IMR-90 (cell line): Measurements from ENCODE around the gene DNM3. TPM values are rescaled to one million over a fixed set of nuclear protein-coding genes. Genes with fewer than 3 reads are reported as not detected.

Experiments used
- ATAC-seq: fragments of 200-7000 bp; cut with Tn5 transposase; 2 replicates; pipeline ENCODE4 v1.9.1; 2020; ENCODE audit warnings: low read depth, mild to moderate bottlenecking, moderate library complexity
- BruUV-seq: library from RNA; stranded (reverse); fragments of 400-500 nt; replicated peaks from 2 replicates; lab custom pipeline; 2021; lab: Mats Ljungman, UMichigan
- CTCF ChIA-PET: fragments of 300-600 bp; formaldehyde crosslinking; extraction: SDS; loops from one replicate; lab custom pipeline; 2021; ENCODE audit warnings: antibody characterized with exemption; lab: Yijun Ruan, JAX
- POLR2A ChIA-PET: fragments of 300-600 bp; sonication (Branson Sonifier 250); formaldehyde crosslinking; loops from one replicate; lab custom pipeline; 2022; ENCODE audit warnings: antibody characterized with exemption; ENCODE audit not compliant: unreplicated experiment; lab: Charles Lee
- DNase-seq: peaks from one replicate; pipeline ENCODE4 v3.0.0; 2013
- H2AFZ ChIP-seq: replicated peaks from 2 replicates; pipeline ENCODE3; 2013; ENCODE audit warnings: low read length, mild to moderate bottlenecking; ENCODE audit not compliant: poor library complexity
- H2AK5ac ChIP-seq: 2 replicates; pipeline ENCODE4 v1.6.1; 2013; ENCODE audit warnings: low read depth, low read length, inconsistent platforms
- H2AK9ac ChIP-seq: replicated peaks from 2 replicates; pipeline ENCODE3; 2013; ENCODE audit warnings: mild to moderate bottlenecking, low read depth, low read length, moderate library complexity; ENCODE audit not compliant: poor library complexity
- H2BK120ac ChIP-seq: 2 replicates; pipeline ENCODE4 v1.6.1; 2013; ENCODE audit warnings: low read depth, low read length, inconsistent platforms
- H2BK15ac ChIP-seq: 3 replicates; pipeline ENCODE4 v1.6.1; 2013; ENCODE audit warnings: low read depth, low read length, inconsistent platforms
- H2BK20ac ChIP-seq: 2 replicates; pipeline ENCODE4 v1.6.1; 2013; ENCODE audit warnings: low read depth, mild to moderate bottlenecking, inconsistent platforms, low read length, moderate library complexity
- H2BK5ac ChIP-seq: 2 replicates; pipeline ENCODE4 v1.6.1; 2013; ENCODE audit warnings: mild to moderate bottlenecking, low read depth, low read length, inconsistent platforms; ENCODE audit not compliant: poor library complexity, severe bottlenecking
- H3K14ac ChIP-seq: replicated peaks from 2 replicates; pipeline ENCODE4 v1.6.1; 2013; ENCODE audit warnings: low read depth, low read length, inconsistent platforms
- H3K18ac ChIP-seq: 2 replicates; pipeline ENCODE4 v1.6.1; 2013; ENCODE audit warnings: low read depth, low read length, control low read depth
- H3K23ac ChIP-seq: 2 replicates; pipeline ENCODE4 v1.6.1; 2013; ENCODE audit warnings: low read depth, low read length, inconsistent platforms
- H3K27ac ChIP-seq: 2 replicates; pipeline ENCODE4 v1.5.1; 2013; ENCODE audit warnings: mild to moderate bottlenecking, control low read depth, low read length; ENCODE audit not compliant: insufficient read depth
- H3K27me3 ChIP-seq: 2 replicates; pipeline ENCODE4 v1.6.1; 2013; ENCODE audit warnings: low read length; ENCODE audit not compliant: control insufficient read depth, insufficient read depth
- H3K36me3 ChIP-seq: 2 replicates; pipeline ENCODE4 v1.6.1; 2013; ENCODE audit warnings: low read length, mixed read lengths; ENCODE audit not compliant: control insufficient read depth, insufficient read depth
- H3K4ac ChIP-seq: 2 replicates; pipeline ENCODE4 v1.6.1; 2013; ENCODE audit warnings: low read depth, low read length, inconsistent platforms
- H3K4me1 ChIP-seq: 2 replicates; pipeline ENCODE4 v1.6.1; 2013; ENCODE audit warnings: low read length, mixed read lengths; ENCODE audit not compliant: control insufficient read depth, insufficient read depth
- H3K4me2 ChIP-seq: 2 replicates; pipeline ENCODE4 v1.6.1; 2013; ENCODE audit warnings: low read depth, mild to moderate bottlenecking, control low read depth, low read length, moderate library complexity
- H3K4me3 ChIP-seq: 2 replicates; pipeline ENCODE4 v1.5.1; 2013; ENCODE audit warnings: low read depth, mild to moderate bottlenecking, control low read depth, low read length, moderate library complexity; ENCODE audit not compliant: insufficient read depth
- H3K56ac ChIP-seq: 2 replicates; pipeline ENCODE4 v1.6.1; 2013; ENCODE audit warnings: low read length, inconsistent platforms; ENCODE audit not compliant: insufficient read depth; ENCODE audit errors: extremely low read depth
- H3K79me1 ChIP-seq, 2 experiments: 2 replicates each; pipeline ENCODE4 v1.6.1; 2013; ENCODE audit warnings: low read length in 2 of 2, inconsistent platforms in 1 of 2, low read depth in 1 of 2
- H3K9ac ChIP-seq: 2 replicates; pipeline ENCODE4 v1.6.1; 2013; ENCODE audit warnings: low read depth, low read length, control low read depth
- H3K9me1 ChIP-seq: 2 replicates; pipeline ENCODE4 v1.6.1; 2013; ENCODE audit warnings: low read length, inconsistent platforms; ENCODE audit not compliant: insufficient read depth
- H3K9me3 ChIP-seq: 2 replicates; pipeline ENCODE4 v1.6.1; 2013; ENCODE audit warnings: low read length; ENCODE audit not compliant: control insufficient read depth, insufficient read depth
- H4K20me1 ChIP-seq: 2 replicates; pipeline ENCODE4 v1.6.1; 2013; ENCODE audit warnings: low read length, inconsistent platforms; ENCODE audit not compliant: insufficient read depth
- H4K5ac ChIP-seq: 2 replicates; pipeline ENCODE4 v1.6.1; 2013; ENCODE audit warnings: mild to moderate bottlenecking, low read depth, low read length, control low read depth
- H4K8ac ChIP-seq, 2 experiments: 2 replicates each; pipeline ENCODE4 v1.6.1; 2013; ENCODE audit warnings: low read depth in 2 of 2, low read length in 2 of 2, control low read depth in 1 of 2, inconsistent platforms in 1 of 2
- H4K91ac ChIP-seq: 2 replicates; pipeline ENCODE4 v1.6.1; 2013; ENCODE audit warnings: low read depth, low read length, inconsistent platforms; ENCODE audit not compliant: insufficient read depth
- CTCF ChIP-seq: conservative IDR thresholded peaks from 2 replicates; pipeline ENCODE4 v1.5.1; 2012; ENCODE audit warnings: mild to moderate bottlenecking, low read depth, low read length, improper control_type of control experiment
- ELK1 ChIP-seq: fragments of 150-350 bp; IDR thresholded peaks from 2 replicates; pipeline ENCODE4 v1.6.1; 2016; ENCODE audit warnings: low read depth, mild to moderate bottlenecking, low read length, moderate library complexity, borderline replicate concordance
- MAFK ChIP-seq: IDR thresholded peaks from 2 replicates; pipeline ENCODE4 v1.6.1; 2012; ENCODE audit warnings: low read depth, low read length, improper control_type of control experiment
- MAZ ChIP-seq: IDR thresholded peaks from 2 replicates; pipeline ENCODE4 v1.6.1; 2012; ENCODE audit warnings: low read depth, mild to moderate bottlenecking, low read length, improper control_type of control experiment, moderate library complexity, borderline replicate concordance
- NFE2L2 ChIP-seq: fragments of 150-350 bp; IDR thresholded peaks from 2 replicates; pipeline ENCODE4 v1.6.1; 2016; ENCODE audit warnings: low read depth, mild to moderate bottlenecking, low read length
- POLR2A ChIP-seq: IDR thresholded peaks from 2 replicates; pipeline ENCODE4 v1.6.1; 2012; ENCODE audit warnings: mild to moderate bottlenecking, low read depth, low read length
- SMC3 ChIP-seq: fragments of 150-350 bp; IDR thresholded peaks from 2 replicates; pipeline ENCODE4 v1.6.1; 2016; ENCODE audit warnings: low read depth, mild to moderate bottlenecking, antibody characterized with exemption, low read length, moderate library complexity
- WGBS, 2 experiments: methylation state at CpG; one replicate each; pipeline versions ENCODE4 v1.1.5 to v1.1.7; 2013; ENCODE audit warnings: missing lambda C conversion rate in 2 of 2; ENCODE audit not compliant: insufficient read length in 1 of 2; ENCODE audit errors: extremely low coverage in 2 of 2; 5-methylcytosine and 5-hydroxymethylcytosine counted together
- dilution Hi-C: fragments of 300-500 bp; cut with HindIII; formaldehyde crosslinking; loops from one replicate; pipeline ENCODE4 v1.14.3; 2018; ENCODE audit warnings: low sequenced_read_pairs; ENCODE audit not compliant: unreplicated experiment
- in situ Hi-C: fragments of 300-500 bp; cut with MboI; formaldehyde crosslinking; loops from 3 replicates; pipeline ENCODE4 v1.14.3; 2019; ENCODE audit warnings: low sequenced_read_pairs, inconsistent platforms, mixed read lengths
- intact Hi-C: fragments of 100-400 bp; cut with micrococcal nuclease; formaldehyde crosslinking; loops from 2 replicates; pipeline ENCODE4 v1.10.0; 2022
- microRNA-seq, 2 experiments: library from miRNA; stranded (forward) in 1 of 2; unstranded in 1 of 2; fragments of 10-50 nt in 1 of 2; fragments of <30 nt in 1 of 2; gene quantifications in 1 of 2; microRNA quantifications in 1 of 2; one replicate each; pipeline versions ENCODE3 to v1.1.0; 2013 to 2020; ENCODE audit not compliant: insufficient read depth in 1 of 2, insufficient read length in 1 of 2, unreplicated experiment in 1 of 2
- polyA plus RNA-seq, 3 experiments: library from polyadenylated mRNA; depleted of rRNA; stranded (reverse); fragments of >200 nt; gene quantifications; 2 replicates each; pipeline ENCODE4 v1.2.3, GENCODE V29; 2012; ENCODE audit warnings: low replicate concordance in 1 of 3
- small RNA-seq, 5 experiments: library from RNA; depleted of rRNA; stranded (forward); fragments of <200 nt; gene quantifications; one replicate each; pipeline ENCODE3, GENCODE V24; 2012
- total RNA-seq: library from RNA; depleted of rRNA; stranded (reverse); fragments of >200 nt; gene quantifications from 2 replicates; pipeline ENCODE4 v1.2.3, GENCODE V29; 2012; rRNA removed

The DNM3 gene
- total and polyA plus RNA-seq, 2 of the 4 experiments (the other 2 are of a cell fraction) = 0.36 TPM

DNA sequence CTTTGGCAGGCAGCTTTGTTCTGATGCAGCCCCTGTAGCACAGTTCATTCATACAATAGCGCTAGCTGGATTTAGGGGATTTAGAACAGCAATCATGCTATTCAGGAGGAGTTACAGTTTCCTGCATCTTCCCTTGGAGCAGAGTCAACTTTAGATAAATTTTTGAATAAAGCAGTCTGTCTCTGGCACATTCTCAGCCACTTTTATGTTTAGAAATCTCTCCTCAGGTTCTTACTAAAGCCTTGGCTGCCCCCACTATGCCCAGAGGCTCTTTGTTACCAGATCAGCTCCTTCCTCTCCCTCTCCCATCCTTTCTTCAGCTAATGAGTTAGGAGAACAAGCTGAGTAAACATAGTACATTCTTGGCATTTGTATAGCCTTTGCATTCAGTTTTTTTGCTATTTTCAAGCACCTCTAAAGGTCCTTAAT is 619.6 kb downstream of the DNM3 start:
- no peak overlapping the region for H4K5ac ChIP-seq
- dilution Hi-C loops = no loop called here
- no CpG with 5 or more reads among the region's 1 CpG for WGBS, 2 experiments
- no peaks in the 10 kb centered on the region for H3K79me1 ChIP-seq
- no peaks in the 10 kb centered on the region for H3K9me3 ChIP-seq
- no peak overlapping the region for H4K8ac ChIP-seq
- no peaks in the 10 kb centered on the region for H3K4me1 ChIP-seq
- no peak overlapping the region for H3K18ac ChIP-seq
- no peak overlapping the region for H2AK5ac ChIP-seq
- ChIA-PET POLR2A (no interaction called here), CTCF (no interaction called here)
- no peak overlapping the region for H3K23ac ChIP-seq
- no peak overlapping the region for H3K56ac ChIP-seq
- no peak overlapping the region for H2AK9ac ChIP-seq
- H2BK15ac ChIP-seq = no peak overlapping the region
- no peak overlapping the region for H3K4ac ChIP-seq
- TF ChIP-seq CTCF (no peak), SMC3 (no peak), MAZ (no peak), MAFK (no peak), NFE2L2 (no peak), ELK1 (no peak), POLR2A (no peak)
- H2BK120ac ChIP-seq = no peak overlapping the region
- in situ Hi-C loops = no loop called here
- DNase-seq (no peak), ATAC-seq (no peak)
- no peak overlapping the region for H2AFZ ChIP-seq
- no peak overlapping the region for H2BK5ac ChIP-seq
- H3K9me1 ChIP-seq = no peaks in the 10 kb centered on the region; the same call in 1 of the 2 replicates
- no TSS peak for BruUV-seq
- H3K4me3 ChIP-seq = no peak overlapping the region
- intact Hi-C loops = no loop called here
- no peaks in the 10 kb centered on the region for H3K36me3 ChIP-seq
- H3K14ac ChIP-seq = no peak overlapping the region
- H3K9ac ChIP-seq = no peak overlapping the region
- peaks cover 17% of the 10 kb centered on the region for H3K27me3 ChIP-seq
- H4K20me1 ChIP-seq = no peaks in the 10 kb centered on the region
- no peak overlapping the region for H3K27ac ChIP-seq
- no peak overlapping the region for H4K91ac ChIP-seq
- H3K4me2 ChIP-seq = no peak overlapping the region
- H2BK20ac ChIP-seq = no peak overlapping the region

Small RNAs within 50 kb of the gene (microRNA-seq; reads per million reads assigned to microRNA genes)
- gene MIR199A2 (ENCODE audit: insufficient read depth in 1 of 2, insufficient read length in 1 of 2, unreplicated experiment in 1 of 2) (6.2 to 24.8 reads per million in 2 experiments), gene MIR3120 (ENCODE audit: unreplicated experiment) (not detected), gene RNU6-157P (ENCODE audit: insufficient read depth, insufficient read length) (not detected)

Small RNAs within 50 kb of the gene (small RNA-seq; reads per million reads assigned to genes)
- gene MIR199A2 (0.35 to 54.2 (median 20.8) reads per million in 5 experiments), gene RNU6-157P (0 reads per million in 5 experiments)

Other genes with a start within 250 kb of the DNM3 start
- not detected in 2 replicates for gene MYOCOS, start 219.3 kb upstream of the DNM3 start, total RNA-seq
- gene MYOCOS, start 219.3 kb upstream of the DNM3 start, polyA plus RNA-seq (2012; rRNA removed) = not detected in 2 replicates
- gene MYOC, start 188.8 kb upstream of the DNM3 start, total RNA-seq = not detected in 2 replicates
- gene MYOC, start 188.8 kb upstream of the DNM3 start, polyA plus RNA-seq (2012; rRNA removed) = not detected in 2 replicates
- gene VAMP4, start 99.4 kb upstream of the DNM3 start, total RNA-seq = 3.4 and 7.5 TPM in 2 replicates
- 3.8 and 5.4 TPM in 2 replicates for gene VAMP4, start 99.4 kb upstream of the DNM3 start, polyA plus RNA-seq (2012; rRNA removed)
- gene METTL13, start 59.8 kb upstream of the DNM3 start, total RNA-seq = 25.8 and 26.3 TPM in 2 replicates
- 22.6 and 25.1 TPM in 2 replicates for gene METTL13, start 59.8 kb upstream of the DNM3 start, polyA plus RNA-seq (2012; rRNA removed)